ENCODE results near the gene PPP1R3F.

The PPP1R3F gene, protein sequence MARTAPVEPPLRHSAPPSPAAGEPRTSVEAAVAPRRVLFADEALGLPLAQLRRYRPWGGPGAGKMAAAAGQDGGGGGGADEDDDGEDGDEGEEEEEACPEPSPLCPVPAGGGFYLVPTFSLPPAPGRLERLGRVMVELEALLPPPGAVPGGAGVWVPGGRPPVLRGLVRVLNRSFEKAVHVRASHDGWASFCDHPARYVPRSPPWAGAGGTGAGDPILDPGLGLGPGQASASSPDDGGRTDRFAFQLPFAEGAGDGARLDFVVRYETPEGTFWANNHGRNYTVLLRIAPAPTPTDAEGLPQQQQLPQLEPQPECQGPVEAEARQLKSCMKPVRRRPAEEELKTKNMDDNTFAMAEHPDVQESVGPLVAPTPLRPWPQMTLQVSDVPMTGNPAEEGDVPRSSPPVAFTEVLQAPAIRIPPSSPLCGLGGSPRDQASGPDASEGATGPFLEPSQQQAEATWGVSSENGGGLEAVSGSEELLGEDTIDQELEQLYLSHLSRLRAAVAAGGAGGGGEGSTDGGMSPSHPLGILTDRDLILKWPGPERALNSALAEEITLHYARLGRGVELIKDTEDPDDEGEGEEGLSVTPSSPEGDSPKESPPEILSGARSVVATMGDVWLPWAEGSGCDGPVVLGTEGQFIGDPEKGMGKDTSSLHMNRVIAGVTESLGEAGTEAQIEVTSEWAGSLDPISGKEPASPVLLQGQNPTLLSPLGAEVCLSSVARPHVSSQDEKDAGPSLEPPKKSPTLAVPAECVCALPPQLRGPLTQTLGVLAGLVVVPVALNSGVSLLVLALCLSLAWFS

GRCh38 chrX:49269767-49270248 is at the start of gene PPP1R3F:
PPP1R3F (plus strand) TSS chrX:49269793; CDS start chrX:49269870, 77 bp downstream.
- DNase-seq (ENCODE audit: low read depth) = no peak

GRCh38 chrX:49220100-49220499 is 49.5 kb upstream of the PPP1R3F start:
- no peak for DNase-seq (ENCODE audit: low read depth)

GRCh38 chrX:49221868-49222267 is 47.7 kb upstream of the PPP1R3F start:
- DNase-seq (ENCODE audit: low read depth) = no peak

DNA sequence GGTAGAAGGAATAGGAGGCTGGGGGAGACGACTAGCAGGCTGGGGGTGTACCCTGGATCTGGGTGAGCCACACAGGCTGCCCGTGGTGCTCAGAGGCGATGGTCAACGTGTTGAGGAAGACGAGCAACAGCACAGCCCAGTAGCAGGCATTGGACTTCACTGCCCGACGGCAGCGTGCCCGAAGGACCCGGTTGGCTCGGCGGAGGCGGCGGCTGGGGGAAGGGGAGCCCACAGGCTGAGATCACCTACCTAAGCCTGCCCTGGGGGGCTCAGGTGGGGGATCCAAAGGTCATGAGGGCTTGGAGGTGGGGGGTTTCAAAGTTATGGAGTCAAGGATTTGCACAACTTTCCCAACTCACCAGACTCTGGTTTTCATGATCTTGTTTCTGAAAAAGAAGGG is 43.7 kb upstream of the PPP1R3F start:
- DNase-seq (ENCODE audit: low read depth) = no peak

DNA sequence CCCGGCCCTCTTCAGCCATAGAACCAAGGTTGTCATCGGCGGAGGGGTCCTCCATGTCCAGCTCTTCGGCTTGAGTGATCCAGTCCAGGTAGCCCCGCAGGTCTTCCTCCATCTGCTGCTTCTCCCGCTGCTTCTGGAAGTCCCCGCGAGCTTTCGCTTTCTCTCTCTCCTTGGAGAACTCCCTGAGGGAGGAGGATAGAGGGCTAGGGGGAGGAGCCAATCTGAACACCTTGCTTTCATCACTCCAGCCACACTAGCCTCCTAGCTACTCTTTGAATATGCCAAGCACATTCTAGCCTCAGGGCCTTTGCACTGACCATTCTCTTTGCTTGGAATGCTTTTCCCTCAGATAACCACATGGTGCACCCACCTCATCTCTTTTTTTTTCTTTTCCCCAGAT is 42.6 kb upstream of the PPP1R3F start:
- DNase-seq (ENCODE audit: low read depth) = no peak

DNA sequence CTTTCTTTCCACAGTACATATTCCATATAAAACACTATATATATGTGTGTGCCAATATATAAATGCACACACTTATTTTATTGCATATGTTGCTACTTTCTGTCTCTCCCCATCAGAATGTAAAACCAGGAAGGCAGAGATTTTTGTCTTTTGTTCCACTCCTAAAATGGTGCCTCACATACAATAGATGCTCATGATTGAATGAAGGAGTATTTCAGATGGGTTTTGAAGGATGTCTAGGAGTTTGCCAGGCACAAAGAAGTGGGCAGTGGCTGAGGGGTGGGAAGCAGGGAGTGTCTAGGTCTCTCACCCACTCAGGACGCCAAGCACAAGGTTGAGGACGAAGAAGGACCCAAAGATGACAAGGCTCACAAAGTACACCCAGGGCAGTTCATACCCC is 41.9 kb upstream of the PPP1R3F start:
- DNase-seq (ENCODE audit: low read depth) = no peak

DNA sequence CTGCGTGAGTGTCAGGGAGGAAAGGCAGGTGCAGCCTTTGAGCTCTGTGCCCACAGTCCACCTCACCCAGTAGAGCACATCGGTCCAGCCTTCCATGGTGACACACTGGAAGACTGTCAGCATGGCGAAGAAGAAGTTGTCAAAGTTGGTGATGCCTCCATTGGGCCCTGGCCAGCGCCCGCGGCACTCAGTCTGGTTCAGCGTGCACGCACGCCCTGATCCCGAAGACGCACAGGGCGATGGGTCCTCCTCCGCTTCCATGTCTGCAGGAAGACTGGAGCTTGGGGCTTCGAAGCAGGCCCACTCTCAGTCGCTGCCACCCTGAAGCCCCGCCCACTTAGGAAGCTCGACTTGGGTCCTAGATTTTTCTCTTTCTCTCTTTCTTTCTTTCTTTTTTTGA is 41.4 kb upstream of the PPP1R3F start:
- DNase-seq (ENCODE audit: low read depth) = no peak

DNA sequence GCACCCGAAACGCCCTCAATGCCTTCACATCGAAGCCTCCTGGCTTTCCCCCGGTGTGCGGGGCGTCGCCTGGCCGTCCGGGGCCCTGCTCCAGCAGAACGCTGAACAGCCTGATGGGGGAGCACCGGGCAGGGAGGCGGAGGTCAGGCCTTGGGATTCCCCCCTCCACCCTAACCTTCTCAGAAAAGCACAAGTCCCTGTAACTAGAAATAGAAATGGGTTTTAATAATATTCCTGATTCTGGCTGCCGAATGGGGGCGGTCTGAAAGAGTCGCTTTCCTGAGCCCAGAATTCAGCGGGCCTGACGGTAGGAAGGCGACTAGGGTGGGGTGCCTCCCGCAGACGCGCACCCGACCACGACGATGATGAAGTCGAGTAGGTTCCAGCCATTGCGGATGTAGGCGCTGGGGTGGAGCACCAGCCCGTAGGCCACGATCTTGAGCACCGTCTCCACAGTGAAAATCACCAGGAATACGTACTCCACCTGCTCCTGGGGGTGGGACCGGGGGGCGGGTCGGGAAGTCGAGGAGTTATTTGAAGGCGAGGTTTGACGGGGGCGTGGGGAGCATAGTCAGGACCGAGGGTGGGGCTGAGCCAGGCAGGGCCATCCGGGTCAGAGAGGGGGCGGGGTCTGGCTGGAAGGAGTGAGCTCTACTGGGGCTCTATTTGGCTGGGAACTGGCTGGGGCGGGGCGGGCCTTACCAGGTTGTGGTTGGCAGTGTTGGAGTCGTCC is 38.9 kb upstream of the PPP1R3F start:
- no peak for DNase-seq (ENCODE audit: low read depth)

GRCh38 chrX:49231333-49232000 is 38.1 kb upstream of the PPP1R3F start:
- no peak for DNase-seq (ENCODE audit: low read depth)

DNA sequence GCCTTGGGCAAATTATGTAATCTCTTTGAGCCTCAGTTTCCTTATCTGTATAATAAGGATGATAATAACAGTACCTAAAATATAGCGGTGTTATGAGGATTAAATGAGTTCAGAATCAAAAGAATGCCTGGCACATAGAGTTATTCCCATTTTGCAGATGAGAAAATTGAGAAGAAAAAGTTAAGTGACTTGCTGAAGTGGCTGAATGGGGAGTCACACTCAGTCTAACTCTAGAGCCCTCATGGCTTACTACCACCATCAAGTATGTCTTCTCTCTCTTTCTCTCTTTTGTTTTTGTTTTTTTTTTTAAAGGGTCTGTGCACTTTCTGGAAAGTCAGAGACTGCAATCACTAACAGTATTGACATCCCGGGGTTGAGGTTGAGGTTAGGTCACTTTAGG is 37.1 kb upstream of the PPP1R3F start:
- no peak for DNase-seq (ENCODE audit: low read depth)

DNA sequence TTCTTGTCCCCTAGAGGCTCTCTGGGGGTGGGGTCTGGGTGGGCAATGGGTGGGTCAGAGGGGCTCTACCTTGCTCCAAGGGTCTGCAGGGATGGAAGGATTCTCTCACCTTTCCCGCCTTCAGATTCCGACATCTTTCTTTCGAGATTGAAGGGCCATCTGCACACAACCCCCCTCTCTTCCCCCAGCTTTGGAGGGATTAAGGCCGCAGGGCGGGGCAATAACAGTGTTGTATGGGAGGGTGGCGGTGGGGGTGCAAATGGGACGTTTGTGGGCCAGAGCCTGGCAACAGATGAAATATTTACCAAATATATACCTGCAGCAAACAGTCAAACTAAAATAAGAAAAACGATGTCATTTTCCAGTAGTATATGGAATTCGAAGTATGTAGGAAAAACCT is 36.4 kb upstream of the PPP1R3F start, which contains the start of gene CACNA1F:
Gene CACNA1F, minus strand, starts transcription at position 165 of the 400 bp plus-strand sequence. Its CDS starts 31 bp downstream, at position 134.
- no peak for DNase-seq (ENCODE audit: low read depth)

DNA sequence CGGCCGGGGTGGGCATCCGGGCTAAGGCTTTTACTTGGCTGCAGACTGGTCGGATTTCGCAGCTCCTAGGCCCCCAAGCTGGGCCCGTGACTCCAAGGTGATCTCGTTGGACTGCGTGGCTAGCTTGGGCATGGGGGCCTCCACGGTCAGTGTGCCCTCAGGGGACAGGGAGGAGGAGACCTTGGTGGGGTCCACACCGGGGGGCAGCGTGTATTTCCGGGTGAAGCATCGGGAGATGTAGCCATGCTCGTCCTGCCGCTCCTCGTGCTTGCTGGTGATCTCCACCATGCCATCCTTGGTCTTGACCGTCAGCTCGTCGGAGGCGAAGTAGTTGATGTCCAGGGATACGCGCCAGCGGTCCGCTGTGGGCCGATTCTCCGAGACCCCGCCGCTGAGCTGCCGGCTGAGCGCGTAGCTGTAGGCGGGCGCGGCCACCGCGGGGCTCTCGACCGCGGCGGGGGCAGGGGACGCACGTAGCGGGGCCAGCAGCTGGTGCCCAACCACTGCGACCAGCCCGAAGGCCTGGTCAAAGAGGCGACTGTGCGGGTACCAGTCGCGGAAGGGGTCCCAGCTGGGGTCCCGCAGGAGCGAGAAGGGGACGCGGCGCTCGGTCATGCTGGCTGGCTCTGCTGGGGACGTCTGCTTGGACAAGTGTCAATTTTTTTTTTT is 35.6 kb upstream of the PPP1R3F start:
- DNase-seq (ENCODE audit: low read depth) = no peak

- no peak for DNase-seq (ENCODE audit: low read depth)
These were observed 32.5 kb upstream of the PPP1R3F start for GRCh38 chrX:49237060-49237459.

DNA sequence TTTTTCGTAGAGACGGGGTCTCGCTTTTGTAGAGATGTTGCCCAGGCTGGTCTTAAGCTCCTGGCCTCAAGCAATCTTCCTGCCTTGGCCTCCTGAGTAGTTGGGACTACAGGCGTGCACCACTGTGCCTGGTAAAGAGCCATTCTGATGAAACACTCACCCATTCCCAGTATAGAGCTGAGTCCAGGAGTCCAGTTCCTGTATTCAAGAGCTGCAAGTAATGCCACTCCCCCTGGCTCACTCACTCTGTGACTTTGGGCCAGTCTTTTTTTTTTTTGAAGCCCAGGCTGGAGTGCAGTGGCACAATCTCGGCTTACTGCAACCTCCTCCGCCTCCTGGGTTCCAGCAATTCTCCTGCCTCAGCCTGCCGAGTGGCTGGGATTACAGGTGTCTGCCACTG is 30.9 kb upstream of the PPP1R3F start:
- no peak for DNase-seq (ENCODE audit: low read depth)

GRCh38 chrX:49242545-49243066 is 27.0 kb upstream of the PPP1R3F start:
- DNase-seq (ENCODE audit: low read depth) = no peak

GRCh38 chrX:49243166-49243565 is 26.4 kb upstream of the PPP1R3F start:
- no peak for DNase-seq (ENCODE audit: low read depth)

DNA sequence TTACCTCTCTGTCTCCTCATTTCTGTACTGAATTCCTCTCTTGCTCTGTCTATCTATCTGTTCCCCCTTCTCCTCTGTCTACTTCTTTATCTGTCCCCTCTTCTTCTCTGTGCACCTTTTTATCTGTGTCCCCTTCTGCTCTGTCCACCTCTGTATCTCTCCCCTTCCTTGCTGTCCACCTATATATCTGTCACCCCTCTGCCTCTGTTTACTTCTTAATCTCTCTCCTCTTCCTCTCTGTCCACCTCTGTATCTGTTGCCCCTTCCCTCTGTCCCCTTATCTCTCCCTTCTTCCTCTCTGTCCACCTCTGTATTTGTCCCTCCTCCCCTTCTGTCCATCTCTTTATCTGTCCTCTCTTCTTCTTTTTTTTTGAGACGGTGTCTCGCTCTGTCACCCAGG is 25.4 kb upstream of the PPP1R3F start:
- no peak for DNase-seq (ENCODE audit: low read depth)

GRCh38 chrX:49246541-49246940 is 23.1 kb upstream of the PPP1R3F start:
- no peak for DNase-seq (ENCODE audit: low read depth)

DNA sequence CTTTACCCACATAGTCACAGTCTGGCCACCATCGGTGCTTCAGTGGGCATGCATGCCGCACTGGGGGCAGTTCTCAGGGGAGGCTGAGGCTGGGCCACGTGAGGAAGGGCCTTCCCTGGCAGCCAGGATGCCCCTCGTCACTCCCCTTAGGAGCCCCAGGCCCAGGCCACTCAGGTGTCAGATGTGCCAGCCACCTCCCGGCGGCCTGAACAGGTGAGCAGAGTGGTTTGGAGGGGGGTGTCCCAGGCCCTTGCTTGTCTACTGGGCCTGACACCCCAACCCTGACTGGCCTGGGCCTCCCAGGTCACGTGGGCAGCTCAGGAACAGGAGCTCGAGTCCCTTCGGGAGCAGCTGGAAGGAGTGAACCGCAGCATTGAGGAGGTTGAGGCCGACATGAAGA is 22.2 kb upstream of the PPP1R3F start:
- DNase-seq (ENCODE audit: low read depth) = no peak

DNA sequence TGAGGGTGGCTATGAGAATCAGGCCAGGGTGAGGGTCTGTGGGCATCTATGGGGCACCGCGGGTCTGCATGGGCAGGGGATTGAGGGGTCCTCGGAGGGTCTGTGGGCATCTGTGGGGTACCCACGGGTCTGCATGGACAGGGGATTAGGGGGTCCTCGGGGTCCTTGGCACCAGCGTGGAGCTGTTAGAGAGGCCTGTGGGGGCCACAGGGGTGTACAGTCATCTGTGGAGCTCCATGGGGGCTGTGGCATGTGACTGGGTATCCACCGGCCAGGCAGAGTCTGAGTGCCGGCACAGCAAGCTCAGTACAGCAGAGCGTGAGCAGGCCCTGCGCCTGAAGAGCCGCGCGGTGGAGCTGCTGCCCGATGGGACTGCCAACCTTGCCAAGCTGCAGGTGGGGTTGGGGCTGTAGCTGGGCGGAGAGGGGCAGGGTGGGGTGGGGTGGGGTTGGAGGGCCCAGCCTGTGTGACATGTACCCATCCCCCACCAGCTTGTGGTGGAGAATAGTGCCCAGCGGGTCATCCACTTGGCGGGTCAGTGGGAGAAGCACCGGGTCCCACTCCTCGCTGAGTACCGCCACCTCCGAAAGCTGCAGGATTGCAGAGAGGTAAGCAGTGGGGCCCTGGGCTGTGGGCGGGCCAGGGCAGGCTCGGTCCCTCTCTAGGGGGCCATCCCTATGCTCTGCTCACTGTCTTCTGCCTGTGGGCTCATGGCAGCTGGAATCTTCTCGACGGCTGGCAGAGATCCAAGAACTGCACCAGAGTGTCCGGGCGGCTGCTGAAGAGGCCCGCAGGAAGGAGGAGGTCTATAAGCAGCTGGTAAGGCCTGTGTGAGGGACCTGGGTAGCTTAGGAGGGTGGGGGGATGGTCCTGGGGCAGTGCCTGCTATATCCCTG is 21.4 kb upstream of the PPP1R3F start:
- DNase-seq (ENCODE audit: low read depth) = no peak
